B cell (primary cell): ENCODE data around the gene CCND1. TPM values are rescaled to one million over a fixed set of nuclear protein-coding genes. Genes with fewer than 3 reads are reported as not detected.

Experiments used
- ATAC-seq: fragments of 200-7000 bp; cut with Tn5 transposase; one replicate; pipeline ENCODE4 v1.10.0; 2021; ENCODE audit warnings: low read depth, mild to moderate bottlenecking, moderate number of reproducible peaks, moderate library complexity
- CTCF ChIA-PET: fragments of 350-600 bp; sonication (Branson Sonifier 250); formaldehyde crosslinking; loops from one replicate; lab custom pipeline; 2021; ENCODE audit warnings: antibody characterized with exemption, inconsistent platforms; lab: Charles Lee
- POLR2A ChIA-PET: fragments of 350-600 bp; sonication (Branson Sonifier 250); formaldehyde crosslinking; loops from one replicate; lab custom pipeline; 2021; ENCODE audit warnings: antibody characterized with exemption; lab: Charles Lee
- DNase-seq: peaks from one replicate; pipeline ENCODE4 v3.0.0; 2013
- H2AFZ ChIP-seq: 2 replicates; pipeline ENCODE4 v1.6.1; 2012; ENCODE audit warnings: mild to moderate bottlenecking, low read depth, low read length; ENCODE audit not compliant: insufficient read depth, poor library complexity, severe bottlenecking
- H3K27ac ChIP-seq, 2 donors: 1 replicate in 1 of 2; 2 replicates in 1 of 2; pipeline ENCODE4 v1.5.1; 2012 to 2013; ENCODE audit warnings: low read length in 2 of 2, mild to moderate bottlenecking in 2 of 2, moderate library complexity in 1 of 2
- H3K27me3 ChIP-seq, 4 experiments: fragments of 200-600 bp in 1 of 4; sonication (generic) in 1 of 4; replicated peaks in 1 of 4; 1 replicate in 2 of 4; 2 replicates in 2 of 4; pipeline versions ENCODE4 v1.6.1 to v1.7.0; 2013 to 2016; ENCODE audit warnings: low read length in 3 of 4, mild to moderate bottlenecking in 2 of 4, mixed read lengths in 1 of 4, moderate library complexity in 1 of 4; ENCODE audit not compliant: insufficient read depth in 4 of 4, control insufficient read depth in 3 of 4; ENCODE audit errors: control extremely low read depth in 1 of 4
- H3K36me3 ChIP-seq, 2 experiments: replicated peaks in 1 of 2; 1 replicate in 1 of 2; 2 replicates in 1 of 2; pipeline versions ENCODE4 v1.6.1 to v1.7.1; 2013; ENCODE audit warnings: low read length in 1 of 2; ENCODE audit not compliant: insufficient read depth in 2 of 2, control insufficient read depth in 1 of 2; ENCODE audit errors: control extremely low read depth in 1 of 2, extremely low read depth in 1 of 2
- H3K4me1 ChIP-seq, 2 donors: fragments of 200-600 bp in 1 of 2; sonication (generic) in 1 of 2; 1 replicate in 1 of 2; 2 replicates in 1 of 2; pipeline versions ENCODE4 v1.5.1 to v1.6.1; 2013 to 2017; ENCODE audit warnings: low read length in 2 of 2; ENCODE audit not compliant: control insufficient read depth in 2 of 2, insufficient read depth in 2 of 2
- H3K4me2 ChIP-seq: replicated peaks from 2 replicates; pipeline ENCODE3; 2012; ENCODE audit warnings: mild to moderate bottlenecking, low read depth, low read length; ENCODE audit not compliant: poor library complexity, severe bottlenecking
- H3K4me3 ChIP-seq, 5 experiments: fragments of 200-600 bp in 1 of 5; sonication (generic) in 1 of 5; 1 replicate in 3 of 5; 2 replicates in 2 of 5; pipeline versions ENCODE4 v1.5.1 to v1.7.0; 2011 to 2016; ENCODE audit warnings: low read length in 4 of 5, mild to moderate bottlenecking in 4 of 5, low read depth in 2 of 5, control low read depth in 1 of 5, moderate library complexity in 1 of 5; ENCODE audit not compliant: insufficient read depth in 1 of 5; ENCODE audit errors: control extremely low read depth in 1 of 5, extremely low read depth in 1 of 5
- H3K79me2 ChIP-seq: fragments of 200-600 bp; sonication (generic); one replicate; pipeline ENCODE4 v1.6.0; 2016; ENCODE audit warnings: low read length; ENCODE audit not compliant: control insufficient read depth, insufficient read depth
- H3K9ac ChIP-seq: fragments of 200-600 bp; sonication (generic); 2 replicates; pipeline ENCODE4 v1.6.1; 2017; ENCODE audit warnings: mild to moderate bottlenecking, low read length, moderate library complexity
- H3K9me3 ChIP-seq, 3 donors: one replicate each; pipeline versions ENCODE4 v1.6.1 to v1.7.1; 2013; ENCODE audit warnings: low read length in 2 of 3; ENCODE audit not compliant: control insufficient read depth in 2 of 3, insufficient read depth in 1 of 3; ENCODE audit errors: control extremely low read depth in 1 of 3
- H4K20me1 ChIP-seq: 2 replicates; pipeline ENCODE4 v1.6.0; 2012; ENCODE audit warnings: mild to moderate bottlenecking, low read length; ENCODE audit not compliant: insufficient read depth, control insufficient read depth, poor library complexity, severe bottlenecking
- H3K27ac Mint-ChIP-seq: one replicate; pipeline ENCODE4 v1.8.0; 2021; ENCODE audit warnings: mixed read lengths
- H3K27me3 Mint-ChIP-seq: one replicate; pipeline ENCODE4 v1.8.0; 2021; ENCODE audit warnings: mixed read lengths
- H3K4me1 Mint-ChIP-seq: one replicate; pipeline ENCODE4 v1.8.0; 2021; ENCODE audit warnings: mixed read lengths
- H3K4me3 Mint-ChIP-seq: one replicate; pipeline ENCODE4 v1.8.0; 2021; ENCODE audit warnings: mixed read lengths
- H3K9me3 Mint-ChIP-seq: one replicate; pipeline ENCODE4 v1.8.0; 2022; ENCODE audit warnings: mixed read lengths; ENCODE audit not compliant: insufficient read depth
- CTCF ChIP-seq: fragments of 200-600 bp; IDR thresholded peaks from one replicate; pipeline ENCODE4 v1.8.0; 2022; ENCODE audit warnings: antibody characterized with exemption, mild to moderate bottlenecking
- EZH2 ChIP-seq: IDR thresholded peaks from 2 replicates; pipeline ENCODE4 v1.6.1; 2012; ENCODE audit warnings: borderline replicate concordance, low read depth, mild to moderate bottlenecking, moderate library complexity, low read length; ENCODE audit not compliant: insufficient read depth, poor library complexity, severe bottlenecking
- WGBS: methylation state at CpG from one replicate; pipeline ENCODE4 v1.1.5; 2013; ENCODE audit warnings: missing lambda C conversion rate; ENCODE audit not compliant: insufficient coverage; 5-methylcytosine and 5-hydroxymethylcytosine counted together
- intact Hi-C: fragments of 100-400 bp; cut with micrococcal nuclease; formaldehyde crosslinking; loops from one replicate; pipeline ENCODE4 v1.10.0; 2022
- polyA plus RNA-seq: library from polyadenylated mRNA; depleted of rRNA; stranded (reverse); fragments of >200 nt; gene quantifications from 2 replicates; pipeline ENCODE4 v1.2.3, GENCODE V29; 2012
- total RNA-seq, 2 donors: library from RNA; stranded (reverse); fragments of 120-200 nt in 1 of 2; gene quantifications; 1 replicate in 1 of 2; 2 replicates in 1 of 2; pipeline versions ENCODE4 v1.2.3 to v1.2.4, GENCODE V29; 2013 to 2022

The CCND1 gene
- total and polyA plus RNA-seq, 2 donors (not counting 1 experiment from before 2014, with no cell fraction given), result 4.9 to 8.8 TPM

GRCh38 chr11:69655479-69656428, 14.8 kb downstream of the CCND1 start:
- no peak for ATAC-seq
- no peak for DNase-seq
- H3K4me3 ChIP-seq, result no peak overlapping the region
- H4K20me1 ChIP-seq, result no peaks in the 10 kb centered on the region
- WGBS, result 93% methylated on average over 15 of the region's 19 CpGs
- CTCF ChIA-PET, result interaction anchor here (1.3 kb wide), 1 partner anchor 15 kb away, joined by 3 read pairs; no protein-coding TSS in a partner anchor
- no peak overlapping the region for H2AFZ ChIP-seq
- H3K4me1 ChIP-seq, result no peaks in the 10 kb centered on the region
- H3K27ac ChIP-seq, result no peak overlapping the region
- no peaks in the 10 kb centered on the region for H3K27me3 Mint-ChIP-seq
- POLR2A ChIA-PET, result no interaction called here
- no peak overlapping the region for H3K4me2 ChIP-seq
- TF ChIP-seq EZH2 (no peak), CTCF (no peak)
- H3K79me2 ChIP-seq, result no peaks in the 10 kb centered on the region
- H3K27me3 ChIP-seq, result no peaks in the 10 kb centered on the region
- H3K36me3 ChIP-seq, result peaks cover 0 to 2% of the 10 kb centered on the region in 2 experiments
- no peaks in the 10 kb centered on the region for H3K9me3 ChIP-seq
- H3K9me3 Mint-ChIP-seq, result no peaks in the 10 kb centered on the region
- H3K4me1 Mint-ChIP-seq, result no peaks in the 10 kb centered on the region
- no peak overlapping the region for H3K4me3 Mint-ChIP-seq
- H3K27ac Mint-ChIP-seq, result no peak overlapping the region
- intact Hi-C loops, result no loop called here
- H3K9ac ChIP-seq, result no peak overlapping the region
